Glomerular visceral epithelial cell (primary cell): ENCODE results near the gene C14orf180.

Source experiments
- DNase-seq: peaks from one replicate; pipeline ENCODE4 v3.0.0-alpha.2; 2016; ENCODE audit errors: extremely low spot score

C14orf180 gene

DNA sequence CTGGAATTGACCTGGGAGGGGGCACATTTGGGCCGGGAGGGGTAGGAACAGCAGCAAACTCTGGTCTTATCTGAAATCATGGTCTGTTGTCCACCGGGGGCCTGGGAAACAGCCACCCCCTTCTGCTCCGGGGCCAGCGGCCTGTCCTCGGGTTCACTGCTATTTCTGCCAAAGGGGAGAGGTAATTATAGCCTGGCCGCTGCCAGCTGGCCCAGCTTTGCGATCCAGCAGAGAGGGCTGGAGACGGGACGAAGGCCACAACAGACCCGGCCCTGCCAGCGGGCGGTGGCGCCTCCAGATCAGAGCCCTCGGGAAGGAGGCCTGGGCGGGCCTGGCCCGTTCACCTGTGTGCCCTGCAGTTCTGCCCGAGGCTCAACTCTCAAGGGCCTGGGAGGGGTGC lies at the start of gene C14orf180:
TSS of gene C14orf180 (plus strand) at position 258 of the 400 bp plus-strand sequence. CDS start 6,667 bp downstream, outside the sequence.
- no peak for DNase-seq

GRCh38 chr14:104530646-104531045 lies 48.9 kb upstream of the C14orf180 start:
- no peak for DNase-seq

- DNase-seq = no peak
Observed at GRCh38 chr14:104531421-104532190, 48.0 kb upstream of the C14orf180 start.

DNA sequence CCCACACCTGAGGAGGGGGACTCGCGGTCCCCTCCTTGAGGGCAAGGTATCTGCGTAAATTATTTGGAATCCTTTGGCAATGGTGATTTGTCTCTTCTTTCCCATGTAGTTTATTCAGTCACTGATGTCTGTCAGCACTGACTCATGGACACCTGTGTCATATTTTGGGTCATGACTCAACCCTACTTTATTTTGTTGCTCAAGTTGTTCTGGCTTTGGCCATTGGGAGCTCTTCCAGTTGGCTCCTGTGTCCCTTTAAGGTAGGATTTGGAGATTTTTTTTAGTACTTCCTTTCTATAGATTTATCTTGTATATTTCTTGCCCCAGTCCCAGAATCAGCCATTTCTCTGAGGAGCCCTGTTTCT lies 47.4 kb upstream of the C14orf180 start:
- no peak for DNase-seq

DNA sequence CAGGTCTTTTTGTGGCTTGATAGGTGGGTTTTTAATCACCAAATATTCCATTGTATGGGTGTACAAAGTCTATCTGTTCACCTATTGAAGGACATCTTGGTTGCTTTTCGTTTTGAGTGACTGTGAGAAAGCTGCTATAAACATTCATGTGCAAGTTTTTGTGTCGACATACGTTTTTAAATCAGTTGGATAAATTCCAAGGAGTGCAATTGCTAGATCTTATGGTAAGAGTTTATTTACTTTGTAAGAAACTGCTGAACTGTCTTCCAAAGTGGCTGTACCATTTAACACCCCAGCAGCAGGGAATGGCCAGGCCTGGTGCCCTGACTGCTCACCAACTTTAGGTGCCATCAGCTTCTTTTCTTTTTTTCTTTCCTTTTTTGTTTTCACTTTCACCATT lies 45.5 kb upstream of the C14orf180 start:
- no peak for DNase-seq

- peak; percentile 56 for DNase-seq
Observed at GRCh38 chr14:104536942-104537612, 42.5 kb upstream of the C14orf180 start.

- no peak for DNase-seq
Observed at GRCh38 chr14:104537613-104537988, 42.0 kb upstream of the C14orf180 start.

DNA sequence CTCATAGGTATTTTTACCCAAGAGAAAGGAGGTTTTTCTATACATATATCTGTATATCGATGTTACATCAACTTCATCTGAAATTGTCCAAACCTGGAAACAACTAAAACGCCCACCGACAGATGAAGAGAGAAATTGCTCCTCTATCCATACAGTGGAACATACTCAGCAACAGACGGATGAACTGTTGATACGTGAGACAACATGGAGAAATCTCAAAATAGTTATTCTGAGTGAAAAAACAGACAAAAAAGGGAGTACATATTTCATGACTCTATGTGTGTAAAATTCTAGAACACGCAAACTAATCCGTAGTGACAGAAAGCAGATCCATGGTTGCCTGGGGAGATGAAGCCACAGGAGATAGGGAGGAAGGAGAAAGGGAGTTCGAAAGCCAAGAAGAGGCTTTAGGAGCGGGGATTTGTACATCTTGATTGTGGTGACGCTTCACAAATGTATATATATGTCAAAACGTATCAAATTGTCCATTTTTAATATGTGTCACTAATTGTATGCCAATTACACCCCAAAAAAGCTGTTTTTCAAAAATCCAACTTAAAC lies 37.6 kb upstream of the C14orf180 start:
- DNase-seq = no peak

DNA sequence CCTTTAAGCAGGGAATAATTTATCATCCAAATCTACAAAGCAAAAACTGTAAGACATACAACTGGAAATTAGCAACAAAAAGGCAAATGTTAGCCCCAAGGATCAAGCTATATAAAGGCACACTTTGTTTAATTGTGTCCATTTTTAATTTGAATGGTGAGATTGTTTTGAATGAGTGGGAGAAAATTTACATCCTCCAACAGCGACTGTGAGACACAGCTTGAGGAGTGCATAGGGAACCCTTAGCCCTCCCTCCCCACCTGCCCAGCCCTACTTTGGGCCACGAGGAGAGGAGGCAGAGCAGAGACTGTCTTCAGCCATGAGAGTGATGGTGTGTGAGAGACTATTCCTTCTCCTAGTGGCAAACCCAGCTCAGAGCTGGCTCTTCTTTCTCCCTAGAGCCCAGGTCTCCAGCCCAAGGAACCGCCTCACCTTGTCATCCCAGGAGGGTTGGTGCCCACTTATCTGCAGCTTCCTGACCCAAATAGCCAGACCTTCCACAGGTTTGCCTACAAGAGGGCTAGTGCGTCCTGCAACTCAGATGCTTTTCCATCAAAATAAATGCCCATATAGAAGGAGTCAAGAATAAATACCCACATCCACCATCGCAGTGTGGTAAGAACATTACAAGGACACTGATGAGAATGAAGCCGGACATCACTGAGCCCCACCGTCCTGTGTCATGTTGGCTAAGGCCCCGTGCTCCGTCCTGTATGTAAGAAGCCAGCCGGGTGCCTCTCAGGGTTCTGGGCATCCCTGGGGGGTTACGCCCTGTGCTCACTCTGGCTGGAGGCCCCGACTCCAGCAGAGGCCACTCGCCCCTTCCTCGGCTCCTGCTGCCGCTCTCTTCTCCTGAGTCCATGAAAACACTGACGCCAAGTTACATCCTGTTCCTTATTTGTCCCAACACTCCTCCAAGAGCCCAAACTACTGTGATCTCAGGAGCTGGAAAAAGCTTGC lies 36.4 kb upstream of the C14orf180 start:
- DNase-seq = no peak

DNA sequence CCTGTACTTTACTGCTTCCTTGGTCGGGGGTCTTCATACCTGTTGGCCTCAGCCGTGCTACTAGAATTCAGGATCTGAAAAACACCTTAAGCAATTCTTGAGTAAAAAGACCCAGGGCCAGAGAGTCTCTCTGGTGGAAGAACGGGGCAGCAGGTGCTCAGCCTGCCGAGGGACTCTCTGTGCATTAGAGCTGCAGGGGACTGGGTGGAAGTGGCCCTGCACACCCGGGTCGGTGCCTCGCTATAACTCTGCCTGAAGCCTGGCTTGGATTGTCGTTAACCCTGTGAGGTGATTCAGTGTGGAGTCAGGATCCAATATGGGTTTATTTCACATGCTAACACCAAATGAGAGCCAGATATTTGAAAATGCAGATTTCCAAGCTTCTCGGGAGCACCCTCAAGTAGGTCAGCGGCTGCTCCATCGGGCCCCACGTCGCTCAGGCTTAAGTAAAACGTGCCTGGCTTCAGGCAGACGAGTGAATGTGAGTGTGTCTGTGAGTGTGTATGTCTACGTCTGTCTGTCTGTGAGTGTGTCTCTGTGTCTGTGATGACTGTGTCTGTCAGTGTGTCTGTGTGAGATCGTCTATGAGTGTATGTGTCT lies 35.1 kb upstream of the C14orf180 start:
- DNase-seq = no peak

DNA sequence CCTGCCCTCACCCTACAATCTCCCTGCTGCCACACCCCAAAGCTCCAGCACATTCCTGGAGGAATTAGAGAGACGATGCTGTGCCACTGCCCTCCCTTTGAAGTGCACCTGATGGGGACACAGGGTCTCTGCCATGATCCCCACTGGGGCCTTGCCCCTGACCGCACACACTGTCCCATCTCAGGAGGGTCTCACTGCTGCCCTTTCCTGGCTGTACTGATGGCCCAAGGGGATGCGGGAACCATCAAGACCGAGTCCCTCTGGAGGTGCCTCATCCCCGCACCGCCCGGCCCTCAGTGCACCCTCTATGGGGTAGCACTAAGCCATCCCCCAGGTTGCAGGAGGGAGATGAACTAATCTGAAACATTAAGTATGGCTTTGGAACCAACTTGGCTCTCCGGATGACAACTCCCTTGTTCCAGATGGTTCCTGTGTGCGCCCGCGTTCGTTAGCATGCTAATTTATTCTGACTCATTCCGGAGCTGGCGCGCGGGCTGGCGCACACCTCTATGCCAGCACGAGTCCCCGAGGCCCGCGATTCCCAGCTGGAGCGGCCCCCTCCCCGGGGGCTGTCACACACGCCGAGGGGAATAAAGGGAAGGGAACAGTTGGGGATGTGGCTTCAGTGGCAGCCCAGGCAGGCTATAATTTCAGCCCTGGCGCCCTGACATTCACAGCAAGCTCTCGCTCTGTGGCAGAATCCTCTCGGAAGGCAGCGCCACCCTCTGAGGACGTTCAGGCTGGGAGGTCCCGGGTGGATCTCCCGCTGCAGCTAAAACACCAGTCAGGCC lies 34.2 kb upstream of the C14orf180 start:
- no peak for DNase-seq

GRCh38 chr14:104545942-104546501 lies 33.5 kb upstream of the C14orf180 start:
- DNase-seq = no peak

DNA sequence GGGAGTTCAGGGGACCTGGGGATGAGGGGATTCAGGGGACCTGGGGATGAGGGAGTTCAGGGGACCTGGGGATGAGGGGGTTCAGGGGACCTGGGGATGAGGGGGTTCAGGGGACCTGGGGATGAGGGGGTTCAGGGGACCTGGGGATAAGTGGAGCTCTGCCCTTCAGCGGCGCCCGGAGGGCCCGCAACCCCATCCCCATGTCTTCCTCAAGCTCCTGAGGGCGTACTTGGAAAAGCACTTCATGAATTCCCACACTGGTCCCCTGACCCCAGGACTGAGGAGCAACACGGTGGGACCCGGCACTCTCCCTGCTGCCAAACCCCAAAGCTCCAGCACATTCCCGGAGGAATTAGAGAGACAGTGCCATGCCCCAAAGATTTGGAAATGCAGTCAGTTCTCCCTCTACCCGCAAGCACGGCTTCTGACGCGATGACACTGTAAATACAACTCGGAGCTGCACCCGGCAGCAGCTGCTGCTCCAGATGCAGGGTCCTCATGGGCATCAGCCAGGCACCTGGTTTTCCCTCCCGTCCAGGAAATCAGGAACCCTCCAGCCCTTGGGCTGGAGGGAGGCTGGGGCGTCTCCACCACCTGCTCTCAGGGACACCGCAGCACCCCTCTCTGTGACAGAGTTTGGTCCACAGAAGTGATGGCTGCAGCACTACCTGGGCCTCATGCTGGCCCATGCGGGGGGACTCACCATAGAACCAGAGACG lies 32.8 kb upstream of the C14orf180 start:
- no peak for DNase-seq

- DNase-seq = no peak
Observed at GRCh38 chr14:104547310-104547997, 32.1 kb upstream of the C14orf180 start.

GRCh38 chr14:104547998-104548700 lies 31.4 kb upstream of the C14orf180 start:
- DNase-seq = no peak

DNA sequence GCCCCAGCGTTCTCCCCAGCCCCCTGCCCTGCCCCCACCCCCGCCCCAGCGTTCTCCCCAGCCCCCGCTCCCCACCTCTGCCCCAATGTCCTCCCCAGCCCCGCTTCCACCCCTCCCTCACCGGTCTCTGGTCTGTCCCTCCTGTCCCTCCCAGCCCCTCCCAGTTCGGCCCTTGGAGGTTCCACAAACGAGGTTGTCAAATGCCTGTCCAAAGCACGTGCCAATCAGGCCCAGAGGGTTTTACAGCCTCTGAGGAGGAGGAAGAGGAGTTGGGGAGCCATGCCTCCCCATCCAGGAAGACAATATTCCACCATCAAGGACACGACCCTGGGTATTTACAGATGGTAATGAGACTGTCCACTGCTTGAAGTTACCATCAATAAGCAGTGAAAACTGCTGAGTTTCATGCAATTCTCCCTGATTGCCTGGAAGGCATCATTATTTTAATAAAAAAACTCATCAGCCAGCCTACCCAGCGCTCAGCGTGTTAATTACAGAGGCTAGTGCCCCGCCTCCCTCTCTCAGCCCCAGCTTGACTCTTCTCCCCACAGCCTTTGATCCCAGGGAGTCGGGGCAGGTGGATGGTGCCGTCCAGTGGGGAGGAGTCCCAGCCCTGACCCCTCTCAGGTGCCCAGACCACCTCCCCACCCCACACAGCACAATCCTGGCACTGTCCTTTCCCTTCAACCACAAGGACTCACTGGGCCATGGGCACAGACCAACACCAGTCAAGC lies 30.6 kb upstream of the C14orf180 start:
- DNase-seq = no peak

- DNase-seq = no peak
Observed at GRCh38 chr14:104549536-104550339, 29.8 kb upstream of the C14orf180 start.
